OCI-LY1 (cell line): ENCODE measurements around the gene DENND5B.

Experiments
- H2AFZ ChIP-seq: fragments of 200-600 bp; sonication (generic), shearing (Covaris generic); 2 replicates; pipeline ENCODE4 v1.6.0; 2014; ENCODE audit warnings: antibody characterized with exemption, mild to moderate bottlenecking, low read length
- H3F3A ChIP-seq: fragments of 200-600 bp; sonication (generic), shearing (Covaris generic); 2 replicates; pipeline ENCODE4 v1.6.0; 2014; ENCODE audit warnings: mild to moderate bottlenecking, antibody characterized with exemption, low read length, moderate library complexity; ENCODE audit not compliant: insufficient read depth
- H3K27ac ChIP-seq: fragments of 200-600 bp; sonication (generic); 2 replicates; pipeline ENCODE4 v1.5.1; 2014; ENCODE audit warnings: low read length, mixed run types, mild to moderate bottlenecking, low read depth; ENCODE audit not compliant: poor library complexity, severe bottlenecking
- H3K27me3 ChIP-seq: fragments of 200-600 bp; sonication (generic); 2 replicates; pipeline ENCODE4 v1.6.0; 2014; ENCODE audit warnings: antibody characterized with exemption, mild to moderate bottlenecking, low read length, moderate library complexity; ENCODE audit not compliant: insufficient read depth
- H3K36me3 ChIP-seq: fragments of 200-600 bp; sonication (generic); 2 replicates; pipeline ENCODE4 v1.6.1; 2014; ENCODE audit warnings: mild to moderate bottlenecking, antibody characterized with exemption, low read length, moderate library complexity, mixed read lengths; ENCODE audit not compliant: insufficient read depth
- H3K4me1 ChIP-seq: fragments of 200-600 bp; sonication (generic); 2 replicates; pipeline ENCODE4 v1.5.1; 2014; ENCODE audit warnings: mild to moderate bottlenecking, low read length, moderate library complexity; ENCODE audit not compliant: insufficient read depth, severe bottlenecking
- H3K4me2 ChIP-seq: fragments of 200-600 bp; sonication (generic), shearing (Covaris generic); 2 replicates; pipeline ENCODE4 v1.6.1; 2014; ENCODE audit warnings: low read length
- H3K4me3 ChIP-seq: fragments of 200-600 bp; sonication (generic); 2 replicates; pipeline ENCODE4 v1.5.1; 2014; ENCODE audit warnings: low read length, low read depth, mild to moderate bottlenecking, mixed read lengths; ENCODE audit not compliant: poor library complexity, severe bottlenecking
- H3K79me2 ChIP-seq: fragments of 200-600 bp; shearing (Covaris generic); 2 replicates; pipeline ENCODE4 v1.6.1; 2016; ENCODE audit warnings: mixed run types, low read length, mixed read lengths; ENCODE audit not compliant: insufficient read depth
- H3K9ac ChIP-seq: fragments of 200-600 bp; sonication (generic), shearing (Covaris generic); 2 replicates; pipeline ENCODE4 v1.6.1; 2014; ENCODE audit warnings: mild to moderate bottlenecking, low read length, mixed read lengths
- H3K9me2 ChIP-seq: fragments of 200-600 bp; sonication (generic), shearing (Covaris generic); 2 replicates; pipeline ENCODE4 v1.6.1; 2014; ENCODE audit warnings: low read depth, mild to moderate bottlenecking, low read length, mixed read lengths
- H3K9me3 ChIP-seq: fragments of 200-600 bp; shearing (Covaris generic); 2 replicates; pipeline ENCODE4 v1.6.1; 2014; ENCODE audit warnings: low read length, mixed read lengths
- H4K20me1 ChIP-seq: fragments of 200-600 bp; sonication (generic), shearing (Covaris generic); 2 replicates; pipeline ENCODE4 v1.6.0; 2016; ENCODE audit warnings: mild to moderate bottlenecking, low read length; ENCODE audit not compliant: insufficient read depth
- CTCF ChIP-seq: fragments of 200-600 bp; sonication (generic), shearing (Covaris generic); IDR thresholded peaks from 2 replicates; pipeline ENCODE4 v1.5.1; 2017; ENCODE audit warnings: mild to moderate bottlenecking, antibody characterized with exemption, low read length, moderate library complexity, mixed read lengths
- EZH2 ChIP-seq: fragments of 200-600 bp; sonication (generic), shearing (Covaris generic); IDR thresholded peaks from 2 replicates; pipeline ENCODE4 v1.8.0; 2017; ENCODE audit warnings: borderline replicate concordance, mixed run types, mild to moderate bottlenecking, antibody characterized with exemption, low read length, moderate library complexity, mixed read lengths

Gene DENND5B

GRCh38 chr12:31589598-31589903 lies 1.4 kb downstream of the DENND5B start:
- Histone ChIP-seq H3K9me3 (no peaks in the 10 kb centered on the region), H3K9ac (peak overlapping the region; percentile 94), H3K27me3 (no peaks in the 10 kb centered on the region), H3F3A (no peaks in the 10 kb centered on the region), H3K79me2 (peaks cover 42% of the 10 kb centered on the region), H3K4me1 (peaks cover 61% of the 10 kb centered on the region), H3K27ac (peak overlapping the region; percentile 43), H3K9me2 (no peaks in the 10 kb centered on the region), H3K4me2 (peak overlapping the region; percentile 69), H3K36me3 (peaks cover 8% of the 10 kb centered on the region; the same call in 1 of the 2 replicates), H4K20me1 (0 out of 2 replicates have a peak, but pooled peaks cover 2% of the 10 kb centered on the region), H2AFZ (no peak overlapping the region), H3K4me3 (peak overlapping the region; percentile 82)
- no peak for TF ChIP-seq EZH2
- TF ChIP-seq CTCF = no peak

- Histone ChIP-seq H3K9me3 (no peaks in the 10 kb centered on the region), H3K9ac (peak overlapping the region; percentile 94), H4K20me1 (0 out of 2 replicates have a peak, but pooled peaks cover 2% of the 10 kb centered on the region), H3F3A (no peaks in the 10 kb centered on the region), H3K27me3 (no peaks in the 10 kb centered on the region), H3K4me2 (peak overlapping the region; percentile 69), H3K4me1 (peaks cover 56% of the 10 kb centered on the region), H3K36me3 (peaks cover 8% of the 10 kb centered on the region; the same call in 1 of the 2 replicates), H2AFZ (no peak overlapping the region), H3K79me2 (peaks cover 47% of the 10 kb centered on the region), H3K27ac (peak overlapping the region; percentile 43), H3K9me2 (no peaks in the 10 kb centered on the region), H3K4me3 (peak overlapping the region; percentile 82)
- TF ChIP-seq EZH2 (no peak), CTCF (no peak)
Measured at GRCh38 chr12:31588976-31589375, 2.0 kb downstream of the DENND5B start.

DNA sequence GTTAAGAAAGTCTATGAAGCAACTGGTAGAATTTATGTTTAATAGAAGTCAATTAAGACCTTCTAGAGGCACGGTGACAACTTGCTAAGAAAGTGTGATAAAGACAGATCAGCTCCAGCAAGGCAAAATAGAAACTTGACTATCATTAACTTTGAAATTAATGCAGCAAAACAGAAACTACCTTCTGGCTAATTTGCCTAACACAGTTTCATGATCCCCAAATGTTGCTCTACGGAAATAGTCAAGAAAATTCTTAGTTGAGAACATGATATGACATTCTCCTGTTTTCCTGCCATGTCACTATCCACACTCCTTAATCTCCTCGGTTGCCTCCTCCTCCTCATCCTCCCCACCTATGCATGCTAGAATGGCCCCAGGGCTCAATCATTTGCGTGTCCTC lies 4.2 kb downstream of the DENND5B start:
- Histone ChIP-seq H2AFZ (no peak overlapping the region), H3K9me3 (no peaks in the 10 kb centered on the region), H3K27me3 (no peaks in the 10 kb centered on the region), H3K36me3 (peaks cover 10% of the 10 kb centered on the region; the same call in 1 of the 2 replicates), H3K27ac (peak overlapping the region; percentile 45), H3K4me2 (peak overlapping the region; percentile 33; the same call in 1 of the 2 replicates), H3K79me2 (peaks cover 67% of the 10 kb centered on the region), H3F3A (no peaks in the 10 kb centered on the region), H3K4me3 (no peak overlapping the region), H3K4me1 (peaks cover 51% of the 10 kb centered on the region), H4K20me1 (0 out of 2 replicates have a peak, but pooled peaks cover 2% of the 10 kb centered on the region), H3K9me2 (no peaks in the 10 kb centered on the region), H3K9ac (no peak overlapping the region)
- TF ChIP-seq EZH2 = no peak
- TF ChIP-seq CTCF = no peak
